H7 (cell line): Measurements from ENCODE around the gene SRPX2. TPM values are rescaled to one million over a fixed set of nuclear protein-coding genes. Genes with fewer than 3 reads are reported as not detected.

Source experiments
- DNase-seq: peaks from one replicate; pipeline ENCODE4 v3.0.0; 2012
- H3K27me3 ChIP-seq: 2 replicates; pipeline ENCODE4 v1.6.0; 2011; ENCODE audit warnings: mild to moderate bottlenecking, low read length; ENCODE audit not compliant: control insufficient read depth, insufficient read depth
- H3K36me3 ChIP-seq: replicated peaks from 2 replicates; pipeline ENCODE4 v1.5.1; 2011; ENCODE audit warnings: low read length; ENCODE audit not compliant: control insufficient read depth, insufficient read depth
- H3K4me3 ChIP-seq: 2 replicates; pipeline ENCODE4 v1.5.1; 2011; ENCODE audit warnings: low read depth, mild to moderate bottlenecking, control low read depth, low read length, moderate library complexity; ENCODE audit not compliant: insufficient read depth
- total RNA-seq: library from RNA; depleted of rRNA; stranded (reverse); fragments of >200 nt; shearing (Covaris generic); gene quantifications from 2 replicates; pipeline ENCODE4 v1.2.3, GENCODE V29; 2014; rRNA removed

SRPX2 gene
- 1.3 and 2.0 TPM in 2 replicates for total RNA-seq

GRCh38 chrX:100643956-100644860, at the start of gene SRPX2:
SRPX2 (plus strand) TSS chrX:100644199; CDS start chrX:100646323, 2,124 bp downstream.
- Histone ChIP-seq H3K27me3 (no peaks in the 10 kb centered on the region; the same call in 1 of the 2 replicates), H3K36me3 (no peaks in the 10 kb centered on the region), H3K4me3 (no peak within 1 kb of the TSS)
- no peak for DNase-seq

GRCh38 chrX:100596601-100597000, 47.4 kb upstream of the SRPX2 start:
- DNase-seq, result no peak
- Histone ChIP-seq H3K27me3 (no peaks in the 10 kb centered on the region), H3K4me3 (no peak overlapping the region), H3K36me3 (no peaks in the 10 kb centered on the region)

GRCh38 chrX:100599456-100599855, 44.5 kb upstream of the SRPX2 start:
- H3K4me3 ChIP-seq, result no peak overlapping the region
- DNase-seq, result no peak
- no peaks in the 10 kb centered on the region for H3K36me3 ChIP-seq
- no peaks in the 10 kb centered on the region for H3K27me3 ChIP-seq

GRCh38 chrX:100600340-100600739, 43.7 kb upstream of the SRPX2 start:
- DNase-seq, result no peak
- H3K4me3 ChIP-seq, result no peak overlapping the region
- no peaks in the 10 kb centered on the region for H3K36me3 ChIP-seq
- no peaks in the 10 kb centered on the region for H3K27me3 ChIP-seq

GRCh38 chrX:100600758-100601157, 43.2 kb upstream of the SRPX2 start:
- no peak for DNase-seq
- Histone ChIP-seq H3K27me3 (no peaks in the 10 kb centered on the region), H3K4me3 (no peak overlapping the region)

GRCh38 chrX:100606753-100607152, 37.2 kb upstream of the SRPX2 start:
- Histone ChIP-seq H3K27me3 (no peaks in the 10 kb centered on the region), H3K36me3 (no peaks in the 10 kb centered on the region), H3K4me3 (no peak overlapping the region)
- no peak for DNase-seq

More at GRCh38 chrX:100600758-100601157, 43.2 kb upstream of the SRPX2 start:
- no peaks in the 10 kb centered on the region for H3K36me3 ChIP-seq

GRCh38 chrX:100609591-100609990, 34.4 kb upstream of the SRPX2 start:
- H3K27me3 ChIP-seq, result no peaks in the 10 kb centered on the region
- H3K4me3 ChIP-seq, result no peak overlapping the region
- no peak for DNase-seq
- H3K36me3 ChIP-seq, result no peaks in the 10 kb centered on the region

GRCh38 chrX:100611951-100612350, 32.0 kb upstream of the SRPX2 start:
- no peaks in the 10 kb centered on the region for H3K36me3 ChIP-seq
- no peaks in the 10 kb centered on the region for H3K27me3 ChIP-seq
- H3K4me3 ChIP-seq, result no peak overlapping the region
- DNase-seq, result no peak

- Histone ChIP-seq H3K27me3 (no peaks in the 10 kb centered on the region), H3K36me3 (no peaks in the 10 kb centered on the region)
- DNase-seq, result peak; percentile 64
These were observed 29.0 kb upstream of the SRPX2 start for GRCh38 chrX:100615005-100615404.

GRCh38 chrX:100623001-100623400, 21.0 kb upstream of the SRPX2 start:
- Histone ChIP-seq H3K36me3 (no peaks in the 10 kb centered on the region), H3K4me3 (no peak overlapping the region), H3K27me3 (no peaks in the 10 kb centered on the region)
- DNase-seq, result no peak

More at GRCh38 chrX:100615005-100615404, 29.0 kb upstream of the SRPX2 start:
- H3K4me3 ChIP-seq, result no peak overlapping the region

GRCh38 chrX:100625985-100626491, 18.0 kb upstream of the SRPX2 start:
- Histone ChIP-seq H3K4me3 (no peak overlapping the region), H3K27me3 (no peaks in the 10 kb centered on the region), H3K36me3 (peaks cover 3% of the 10 kb centered on the region)
- no peak for DNase-seq

GRCh38 chrX:100635040-100635439, 9.0 kb upstream of the SRPX2 start:
- H3K27me3 ChIP-seq, result no peaks in the 10 kb centered on the region
- peaks cover 17% of the 10 kb centered on the region for H3K36me3 ChIP-seq
- no peak for DNase-seq
- no peak overlapping the region for H3K4me3 ChIP-seq

- H3K4me3 ChIP-seq, result peak overlapping the region; percentile 71
- H3K36me3 ChIP-seq, result peaks cover 15% of the 10 kb centered on the region
- no peaks in the 10 kb centered on the region for H3K27me3 ChIP-seq
- DNase-seq, result no peak
These were observed 8.0 kb upstream of the SRPX2 start for GRCh38 chrX:100635989-100636320.

- Histone ChIP-seq H3K36me3 (peaks cover 15% of the 10 kb centered on the region), H3K4me3 (peak within 1 kb of the TSS; percentile 71), H3K27me3 (no peaks in the 10 kb centered on the region)
- peak; percentile 76 for DNase-seq
These were observed 7.5 kb upstream of the SRPX2 start, which contains the start of gene TSPAN6 for GRCh38 chrX:100636321-100636991. TSPAN6 (minus strand) TSS chrX:100636806; CDS start chrX:100636694, 112 bp downstream.

GRCh38 chrX:100642290-100642689, 1.7 kb upstream of the SRPX2 start:
- Histone ChIP-seq H3K27me3 (no peaks in the 10 kb centered on the region; the same call in 1 of the 2 replicates), H3K36me3 (no peaks in the 10 kb centered on the region), H3K4me3 (no peak overlapping the region)
- no peak for DNase-seq
